SK-N-SH (cell line): ENCODE results near the gene NTNG2. TPM values are rescaled to one million over a fixed set of nuclear protein-coding genes. Genes with fewer than 3 reads are reported as not detected.

Experiments used
- CTCF ChIA-PET: fragments of 300-600, 350-600 bp; formaldehyde crosslinking; extraction: SDS; loops from one replicate; lab custom pipeline; 2021; lab: Yijun Ruan, JAX
- POLR2A ChIA-PET: fragments of 350-600 bp; sonication (Branson Sonifier 250); formaldehyde crosslinking; extraction: SDS; loops from one replicate; lab custom pipeline; 2020; ENCODE audit warnings: antibody characterized with exemption, inconsistent platforms; lab: Yijun Ruan, JAX
- DNase-seq: peaks from one replicate; pipeline ENCODE4 v3.0.0; 2012
- H2AFZ ChIP-seq: fragments of 200-600 bp; sonication (generic); 2 replicates; pipeline ENCODE4 v1.8.1; 2016; ENCODE audit warnings: antibody characterized with exemption, mild to moderate bottlenecking, low read depth
- H3F3A ChIP-seq: fragments of 200-600 bp; sonication (generic); replicated peaks from 2 replicates; pipeline ENCODE3; 2016; ENCODE audit warnings: antibody characterized with exemption, mild to moderate bottlenecking; ENCODE audit not compliant: insufficient read depth
- H3K27ac ChIP-seq, 2 experiments: fragments of 200-500 bp in 1 of 2; fragments of 200-600 bp in 1 of 2; sonication (Bioruptor generic) in 1 of 2; sonication (generic), shearing (Covaris generic) in 1 of 2; 2 replicates each; pipeline versions ENCODE4 v1.5.1 to v1.6.1; 2014 to 2016; ENCODE audit warnings: low read depth in 2 of 2, inconsistent platforms in 1 of 2, low read length in 1 of 2, mild to moderate bottlenecking in 1 of 2, mixed read lengths in 1 of 2
- H3K27me3 ChIP-seq: fragments of 200-600 bp; sonication (generic), shearing (Covaris generic); 2 replicates; pipeline ENCODE4 v1.6.1; 2016; ENCODE audit warnings: mixed run types; ENCODE audit not compliant: insufficient read depth
- H3K36me3 ChIP-seq, 2 experiments: fragments of 200-500 bp in 1 of 2; fragments of 200-600 bp in 1 of 2; sonication (Bioruptor generic) in 1 of 2; sonication (generic) in 1 of 2; replicated peaks in 1 of 2; 2 replicates each; pipeline versions ENCODE3 to v1.5.1; 2014 to 2016; ENCODE audit warnings: low read length in 1 of 2, mild to moderate bottlenecking in 1 of 2; ENCODE audit not compliant: insufficient read depth in 2 of 2, control insufficient read depth in 1 of 2
- H3K4me1 ChIP-seq, 2 experiments: fragments of 200-500 bp in 1 of 2; fragments of 200-600 bp in 1 of 2; sonication (Bioruptor generic) in 1 of 2; sonication (generic), shearing (Covaris generic) in 1 of 2; 2 replicates each; pipeline versions ENCODE4 v1.5.1 to v1.6.1; 2014 to 2016; ENCODE audit warnings: low read depth in 1 of 2, low read length in 1 of 2, mixed run types in 1 of 2; ENCODE audit not compliant: insufficient read depth in 2 of 2, control insufficient read depth in 1 of 2
- H3K4me2 ChIP-seq: fragments of 200-600 bp; sonication (generic), shearing (Covaris generic); 2 replicates; pipeline ENCODE4 v1.6.1; 2017; ENCODE audit warnings: mixed run types
- H3K4me3 ChIP-seq, 2 experiments: fragments of 200-500 bp in 1 of 2; fragments of 200-600 bp in 1 of 2; sonication (Bioruptor generic) in 1 of 2; sonication (generic), shearing (Covaris generic) in 1 of 2; 2 replicates each; pipeline versions ENCODE4 v1.5.1 to v1.8.1; 2014 to 2016; ENCODE audit warnings: low read depth in 2 of 2, inconsistent platforms in 1 of 2, low read length in 1 of 2, mild to moderate bottlenecking in 1 of 2, mixed read lengths in 1 of 2, moderate library complexity in 1 of 2
- H3K79me2 ChIP-seq: fragments of 200-600 bp; sonication (generic); 2 replicates; pipeline ENCODE4 v1.8.1; 2017; ENCODE audit warnings: mild to moderate bottlenecking; ENCODE audit not compliant: insufficient read depth
- H3K9ac ChIP-seq: fragments of 200-600 bp; sonication (generic); 2 replicates; pipeline ENCODE4 v1.6.1; 2017; ENCODE audit warnings: mixed run types
- H3K9me2 ChIP-seq: fragments of 200-600 bp; sonication (generic); 2 replicates; pipeline ENCODE4 v1.6.1; 2017; ENCODE audit warnings: mixed run types
- H3K9me3 ChIP-seq: fragments of 200-600 bp; sonication (generic); 2 replicates; pipeline ENCODE4 v1.6.1; 2017; ENCODE audit warnings: mixed run types, mild to moderate bottlenecking, moderate library complexity
- H4K20me1 ChIP-seq: fragments of 200-600 bp; sonication (generic); 2 replicates; pipeline ENCODE4 v1.6.1; 2017; ENCODE audit warnings: mild to moderate bottlenecking, mixed run types; ENCODE audit not compliant: insufficient read depth
- ELF1 ChIP-seq: IDR thresholded peaks from 2 replicates; pipeline ENCODE4 v1.4.0; 2012
- FOSL2 ChIP-seq: IDR thresholded peaks from 2 replicates; pipeline ENCODE4 v1.4.0; 2012; ENCODE audit warnings: low read depth, mild to moderate bottlenecking, moderate library complexity, borderline replicate concordance
- FOXJ3 ChIP-seq: sonication (generic); formaldehyde crosslinking; IDR thresholded peaks from 2 replicates; pipeline ENCODE4 v1.5.1; 2020; ENCODE audit warnings: mild to moderate bottlenecking, missing genetic modification reagents
- FOXM1 ChIP-seq: IDR thresholded peaks from 2 replicates; pipeline ENCODE4 v1.4.0; 2012; ENCODE audit warnings: low read depth, mild to moderate bottlenecking
- JUND ChIP-seq: IDR thresholded peaks from 2 replicates; pipeline ENCODE4 v1.4.0; 2012
- MAX ChIP-seq: IDR thresholded peaks from 2 replicates; pipeline ENCODE4 v1.4.0; 2012; ENCODE audit warnings: low read depth
- MEF2A ChIP-seq: IDR thresholded peaks from 2 replicates; pipeline ENCODE4 v1.4.0; 2012; ENCODE audit warnings: low read depth, borderline replicate concordance
- MXI1 ChIP-seq: IDR thresholded peaks from 2 replicates; pipeline ENCODE4 v1.6.1; 2012; ENCODE audit warnings: mild to moderate bottlenecking, low read depth, low read length, improper control_type of control experiment
- NRF1 ChIP-seq: IDR thresholded peaks from 2 replicates; pipeline ENCODE4 v1.6.1; 2012; ENCODE audit warnings: low read depth, mild to moderate bottlenecking, low read length
- PBX3 ChIP-seq: IDR thresholded peaks from 2 replicates; pipeline ENCODE4; 2012
- POLR2AphosphoS5 ChIP-seq: IDR thresholded peaks from 2 replicates; pipeline ENCODE4 v1.6.1; 2012; ENCODE audit warnings: low read depth, low read length
- RAD21 ChIP-seq: IDR thresholded peaks from 2 replicates; pipeline ENCODE4 v1.6.1; 2012; ENCODE audit warnings: mild to moderate bottlenecking, low read length
- RFX5 ChIP-seq: IDR thresholded peaks from 2 replicates; pipeline ENCODE4 v1.6.1; 2012; ENCODE audit warnings: mild to moderate bottlenecking, improper control_type of control experiment, low read length
- RXRA ChIP-seq: IDR thresholded peaks from 2 replicates; pipeline ENCODE4 v1.4.0; 2012; ENCODE audit warnings: low read depth, mild to moderate bottlenecking, borderline replicate concordance
- TCF12 ChIP-seq: IDR thresholded peaks from 2 replicates; pipeline ENCODE4 v1.4.0; 2012
- TEAD4 ChIP-seq: IDR thresholded peaks from 2 replicates; pipeline ENCODE4 v1.4.0; 2012; ENCODE audit warnings: mild to moderate bottlenecking, borderline replicate concordance; ENCODE audit not compliant: insufficient read depth
- USF1 ChIP-seq: IDR thresholded peaks from 2 replicates; pipeline ENCODE4 v1.4.0; 2012; ENCODE audit warnings: low read depth, borderline replicate concordance
- ZBTB33 ChIP-seq: IDR thresholded peaks from 2 replicates; pipeline ENCODE4 v1.4.0; 2012; ENCODE audit warnings: low read depth, borderline replicate concordance
- WGBS: methylation state at CpG from one replicate; pipeline ENCODE4 v1.1.6; 2017; ENCODE audit warnings: low lambda C conversion rate; 5-methylcytosine and 5-hydroxymethylcytosine counted together
- polyA plus RNA-seq, 3 experiments: library from polyadenylated mRNA; depleted of rRNA; stranded (reverse); fragments of >200 nt; gene quantifications; 2 replicates each; pipeline ENCODE4 v1.2.3, GENCODE V29; 2012

NTNG2 gene
- polyA plus RNA-seq, 1 of the 3 experiments (the other 2 are of a cell fraction), result 6.1 TPM

GRCh38 chr9:132147839-132148238 lies 14.0 kb upstream of the NTNG2 start:
- DNase-seq, result no peak
- H3K79me2 ChIP-seq, result no peaks in the 10 kb centered on the region
- no peaks in the 10 kb centered on the region for H3F3A ChIP-seq
- no peaks in the 10 kb centered on the region for H3K9me3 ChIP-seq
- no peak overlapping the region for H3K9ac ChIP-seq
- 80% methylated on average over 8 of the region's 8 CpGs for WGBS
- H3K4me2 ChIP-seq, result no peak overlapping the region
- no peak overlapping the region for H3K27ac ChIP-seq
- H3K9me2 ChIP-seq, result no peaks in the 10 kb centered on the region
- H4K20me1 ChIP-seq, result no peaks in the 10 kb centered on the region
- no peaks in the 10 kb centered on the region for H3K36me3 ChIP-seq
- ChIA-PET CTCF (interaction anchor here (0.8 kb wide), 1 partner anchor 384 kb away, joined by 3 read pairs; no protein-coding TSS in a partner anchor), POLR2A (no interaction called here)
- no peak overlapping the region for H2AFZ ChIP-seq
- no peaks in the 10 kb centered on the region for H3K27me3 ChIP-seq
- no peak overlapping the region for H3K4me3 ChIP-seq
- peaks cover 0 to 7% of the 10 kb centered on the region in 2 experiments; a peak in 1 of 4 replicates for H3K4me1 ChIP-seq
- TF ChIP-seq TCF12 (no peak), RAD21 (no peak), FOXJ3 (CRISPR knock-in tag) (no peak)
- TF ChIP-seq, all 33 proteins: peak for 0

- Histone ChIP-seq H3K36me3 (no peaks in the 10 kb centered on the region), H3K27ac (no peak overlapping the region), H3K9me3 (no peaks in the 10 kb centered on the region), H3K4me3 (no peak overlapping the region), H3K27me3 (peaks cover 10% of the 10 kb centered on the region; the same call in 1 of the 2 replicates), H3K9ac (no peak overlapping the region), H4K20me1 (no peaks in the 10 kb centered on the region), H3K4me1 (no peaks in the 10 kb centered on the region; a peak in 1 of 4 replicates), H3K9me2 (no peaks in the 10 kb centered on the region), H3K4me2 (no peak overlapping the region), H3F3A (no peaks in the 10 kb centered on the region), H3K79me2 (no peaks in the 10 kb centered on the region), H2AFZ (no peak overlapping the region)
- ChIA-PET CTCF (interaction anchor here (1.2 kb wide), 1 partner anchor 118 kb away, joined by 4 read pairs; no protein-coding TSS in a partner anchor), POLR2A (no interaction called here)
- DNase-seq, result no peak
- WGBS, result 79% methylated on average over 10 of the region's 10 CpGs
- TF ChIP-seq ZBTB33 (no peak), PBX3 (no peak), USF1 (no peak), JUND (no peak), NRF1 (no peak), FOSL2 (no peak), ELF1 (no peak), MXI1 (no peak), RXRA (no peak), POLR2AphosphoS5 (no peak), TCF12 (no peak), FOXM1 (no peak), MEF2A (no peak), RFX5 (no peak), MAX (no peak), FOXJ3 (CRISPR knock-in tag) (no peak), TEAD4 (no peak)
Measured at GRCh38 chr9:132150256-132150655, 11.6 kb upstream of the NTNG2 start.
